Mucosa of rectum (tissue), 2 donors: Measurements from ENCODE around the gene CLDN15.

ENCODE experiments used
- H3K27ac ChIP-seq, 2 donors: one replicate each; pipeline ENCODE4 v1.7.0; 2013; ENCODE audit warnings: inconsistent platforms in 2 of 2, low read depth in 2 of 2, low read length in 2 of 2
- H3K27me3 ChIP-seq, 2 donors: one replicate each; pipeline ENCODE4 v1.7.0; 2013; ENCODE audit warnings: low read length in 2 of 2; ENCODE audit not compliant: control insufficient read depth in 2 of 2, insufficient read depth in 2 of 2
- H3K36me3 ChIP-seq, 2 donors: one replicate each; pipeline ENCODE4 v1.7.0; 2013; ENCODE audit warnings: low read length in 2 of 2; ENCODE audit not compliant: control insufficient read depth in 2 of 2, insufficient read depth in 2 of 2
- H3K4me1 ChIP-seq, 2 donors: one replicate each; pipeline ENCODE4 v1.7.0; 2013; ENCODE audit warnings: low read length in 2 of 2, mild to moderate bottlenecking in 1 of 2; ENCODE audit not compliant: control insufficient read depth in 2 of 2, insufficient read depth in 2 of 2
- H3K4me3 ChIP-seq, 2 donors: one replicate each; pipeline ENCODE4 v1.7.0; 2013; ENCODE audit warnings: low read length in 2 of 2
- H3K9ac ChIP-seq, 2 donors: one replicate each; pipeline ENCODE4 v1.7.0; 2013; ENCODE audit warnings: low read length in 2 of 2, low read depth in 1 of 2, mild to moderate bottlenecking in 1 of 2
- H3K9me3 ChIP-seq, 2 donors: one replicate each; pipeline ENCODE4 v1.7.0; 2013; ENCODE audit warnings: low read length in 2 of 2; ENCODE audit not compliant: control insufficient read depth in 2 of 2
- donor health status: healthy.
- donor health status: Normal muscosa, but diverticular disease.

The CLDN15 gene

GRCh38 chr7:101236292-101236835 is 1.2 kb downstream of the CLDN15 start:
- H3K9ac ChIP-seq = peak overlapping the region; percentile 66 to 74
- peak overlapping the region; percentile 58 to 84 for H3K27ac ChIP-seq
- H3K9me3 ChIP-seq = no peaks in the 10 kb centered on the region
- no peaks in the 10 kb centered on the region for H3K27me3 ChIP-seq
- peaks cover 19 to 20% of the 10 kb centered on the region in 2 donors for H3K36me3 ChIP-seq
- peaks cover 33 to 53% of the 10 kb centered on the region in 2 donors for H3K4me1 ChIP-seq
- peak overlapping the region; percentile 62 to 63 for H3K4me3 ChIP-seq

DNA sequence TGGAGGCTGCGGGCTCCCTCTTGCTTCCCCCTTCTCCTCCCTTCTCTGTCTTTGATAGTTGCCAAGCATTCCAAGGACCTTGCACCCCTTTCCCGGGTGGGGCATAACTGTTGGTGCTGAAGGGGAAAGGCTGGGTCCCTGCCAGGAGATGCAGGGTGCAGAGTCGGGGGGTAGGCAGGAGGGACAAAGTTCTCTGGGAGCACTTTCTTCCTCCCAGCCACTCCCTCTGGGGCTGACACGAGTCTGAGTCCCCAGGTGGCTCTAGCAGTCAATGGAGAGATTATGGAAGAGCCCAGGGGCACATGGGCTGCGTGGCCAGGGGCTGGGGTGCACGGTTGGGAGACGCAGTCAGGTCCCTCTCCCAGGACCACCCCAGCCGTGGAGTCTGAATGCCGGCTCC is 2.1 kb downstream of the CLDN15 start:
- Histone ChIP-seq H3K36me3 (peaks cover 15% of the 10 kb centered on the region in 2 donors), H3K9me3 (no peaks in the 10 kb centered on the region), H3K27me3 (no peaks in the 10 kb centered on the region), H3K27ac (peak overlapping the region; percentile 58 to 84), H3K4me3 (peak overlapping the region; percentile 62 to 63), H3K4me1 (peaks cover 33 to 48% of the 10 kb centered on the region in 2 donors), H3K9ac (peak overlapping the region; percentile 66 to 74)

- Histone ChIP-seq H3K36me3 (peaks cover 10 to 14% of the 10 kb centered on the region in 2 donors), H3K27ac (peak overlapping the region; percentile 58 to 84), H3K9ac (peak overlapping the region in 1 of 2 donors; percentile 66), H3K4me1 (peaks cover 33 to 47% of the 10 kb centered on the region in 2 donors), H3K27me3 (no peaks in the 10 kb centered on the region), H3K9me3 (no peaks in the 10 kb centered on the region), H3K4me3 (peak overlapping the region in 1 of 2 donors; percentile 28)
These were observed 2.6 kb downstream of the CLDN15 start for GRCh38 chr7:101235050-101235449.

- no peaks in the 10 kb centered on the region for H3K9me3 ChIP-seq
- peaks cover 33 to 47% of the 10 kb centered on the region in 2 donors for H3K4me1 ChIP-seq
- H3K9ac ChIP-seq = peak overlapping the region in 1 of 2 donors; percentile 66
- peaks cover 6 to 10% of the 10 kb centered on the region in 2 donors for H3K36me3 ChIP-seq
- H3K27me3 ChIP-seq = no peaks in the 10 kb centered on the region
- H3K4me3 ChIP-seq = peak overlapping the region in 1 of 2 donors; percentile 28
- peak overlapping the region; percentile 58 to 84 for H3K27ac ChIP-seq
These were observed 3.0 kb downstream of the CLDN15 start for GRCh38 chr7:101234636-101235035.

GRCh38 chr7:101233907-101234547 is 3.6 kb downstream of the CLDN15 start:
- Histone ChIP-seq H3K9me3 (no peaks in the 10 kb centered on the region), H3K36me3 (peaks cover 3 to 6% of the 10 kb centered on the region in 2 donors), H3K9ac (no peak overlapping the region), H3K27ac (no peak overlapping the region), H3K4me1 (peaks cover 33 to 47% of the 10 kb centered on the region in 2 donors), H3K4me3 (no peak overlapping the region), H3K27me3 (no peaks in the 10 kb centered on the region)

GRCh38 chr7:101232141-101232850 is 5.3 kb downstream of the CLDN15 start:
- Histone ChIP-seq H3K9me3 (no peaks in the 10 kb centered on the region), H3K4me3 (peak overlapping the region; percentile 54 to 62), H3K27me3 (no peaks in the 10 kb centered on the region), H3K9ac (peak overlapping the region; percentile 54 to 67), H3K4me1 (peaks cover 25 to 34% of the 10 kb centered on the region in 2 donors), H3K36me3 (peaks cover 0 to 9% of the 10 kb centered on the region in 2 donors), H3K27ac (peak overlapping the region; percentile 82 to 83)

GRCh38 chr7:101231644-101232043 is 6.0 kb downstream of the CLDN15 start:
- H3K9me3 ChIP-seq = no peaks in the 10 kb centered on the region
- peaks cover 24 to 27% of the 10 kb centered on the region in 2 donors for H3K4me1 ChIP-seq
- H3K36me3 ChIP-seq = peaks cover 0 to 13% of the 10 kb centered on the region in 2 donors
- peak overlapping the region; percentile 54 to 67 for H3K9ac ChIP-seq
- H3K4me3 ChIP-seq = peak overlapping the region; percentile 54 to 62
- H3K27ac ChIP-seq = peak overlapping the region; percentile 82 to 83
- H3K27me3 ChIP-seq = no peaks in the 10 kb centered on the region

DNA sequence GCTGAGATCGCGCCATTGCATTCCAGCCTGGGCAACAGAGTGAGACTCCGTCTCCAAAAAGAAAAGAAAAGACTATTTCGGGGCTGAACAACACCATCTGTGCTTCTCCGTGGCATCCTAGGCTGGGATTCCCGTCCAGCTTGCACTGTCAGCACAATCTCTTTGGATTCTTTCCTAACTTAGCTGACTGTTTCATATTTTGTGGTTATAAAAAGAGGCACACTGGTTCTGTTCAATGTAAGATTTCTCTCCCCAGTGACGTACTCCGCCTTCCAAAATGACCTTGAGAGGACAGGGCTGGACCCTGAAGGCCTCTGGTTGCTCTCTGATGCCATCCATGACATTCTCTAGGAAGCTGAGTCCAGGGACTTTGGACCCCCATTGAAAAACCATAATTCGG is 10.9 kb downstream of the CLDN15 start:
- peaks cover 3 to 4% of the 10 kb centered on the region in 2 donors for H3K4me1 ChIP-seq
- peaks cover 10 to 38% of the 10 kb centered on the region in 2 donors for H3K36me3 ChIP-seq
- no peak overlapping the region for H3K4me3 ChIP-seq
- H3K9ac ChIP-seq = no peak overlapping the region
- H3K27me3 ChIP-seq = no peaks in the 10 kb centered on the region
- H3K9me3 ChIP-seq = no peaks in the 10 kb centered on the region
- no peak overlapping the region for H3K27ac ChIP-seq

GRCh38 chr7:101225650-101226049 is 12.0 kb downstream of the CLDN15 start:
- Histone ChIP-seq H3K9ac (no peak overlapping the region), H3K27me3 (no peaks in the 10 kb centered on the region), H3K4me3 (no peak overlapping the region), H3K9me3 (no peaks in the 10 kb centered on the region), H3K36me3 (peaks cover 10 to 40% of the 10 kb centered on the region in 2 donors), H3K27ac (no peak overlapping the region), H3K4me1 (no peaks in the 10 kb centered on the region)

DNA sequence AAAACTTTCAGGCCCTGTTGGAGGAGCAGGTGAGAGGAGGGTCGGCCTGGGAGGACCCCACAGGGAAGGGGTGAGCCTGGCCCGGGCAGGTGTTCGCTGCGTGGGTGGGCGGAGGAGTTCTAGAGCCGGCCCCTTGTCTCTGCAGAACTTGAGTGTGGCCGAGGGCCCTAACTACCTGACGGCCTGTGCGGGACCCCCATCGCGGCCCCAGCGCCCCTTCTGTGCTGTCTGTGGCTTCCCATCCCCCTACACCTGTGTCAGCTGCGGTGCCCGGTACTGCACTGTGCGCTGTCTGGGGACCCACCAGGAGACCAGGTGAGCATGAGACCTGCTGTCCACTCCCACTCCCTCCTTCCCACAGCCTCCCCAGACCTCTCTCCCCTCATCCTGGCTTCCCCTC is 14.1 kb downstream of the CLDN15 start:
- no peaks in the 10 kb centered on the region for H3K27me3 ChIP-seq
- no peak overlapping the region for H3K9ac ChIP-seq
- peaks cover 9 to 11% of the 10 kb centered on the region in 2 donors for H3K4me1 ChIP-seq
- no peak overlapping the region for H3K27ac ChIP-seq
- H3K4me3 ChIP-seq = no peak overlapping the region
- H3K9me3 ChIP-seq = no peaks in the 10 kb centered on the region
- peaks cover 10 to 40% of the 10 kb centered on the region in 2 donors for H3K36me3 ChIP-seq
